Kidney (tissue), 14 donors: ENCODE measurements around the gene POLD4. TPM values are rescaled to one million over a fixed set of nuclear protein-coding genes. Genes with fewer than 3 reads are reported as not detected.
A peak's percentile ranks its signal among the peaks of the same experiment; 100 is the strongest.

Experiments
- DNase-seq, 5 donors: peaks; one replicate each; pipeline ENCODE4 v3.0.0-alpha.2; 2013 to 2020
- FAIRE-seq: peaks from 2 replicates; lab custom pipeline; 2012; peaks lifted over from hg19 to GRCh38; lab: Jason Lieb, UNC
- H3K27ac ChIP-seq, 2 donors: one replicate each; pipeline ENCODE4 v1.7.0; 2013; ENCODE audit warnings: low read depth in 2 of 2, low read length in 2 of 2, inconsistent platforms in 1 of 2
- H3K27me3 ChIP-seq: one replicate; pipeline ENCODE4 v1.7.1; 2013; ENCODE audit warnings: low read length, inconsistent platforms; ENCODE audit not compliant: control insufficient read depth, insufficient read depth
- H3K36me3 ChIP-seq, 3 donors: one replicate each; pipeline versions ENCODE4 v1.7.0 to v1.7.1; 2013; ENCODE audit warnings: low read length in 3 of 3, control low read depth in 1 of 3, inconsistent platforms in 1 of 3; ENCODE audit not compliant: insufficient read depth in 3 of 3, control insufficient read depth in 2 of 3
- H3K4me1 ChIP-seq, 3 donors: one replicate each; pipeline versions ENCODE4 v1.7.0 to v1.7.1; 2013; ENCODE audit warnings: low read length in 3 of 3, inconsistent platforms in 1 of 3, low read depth in 1 of 3; ENCODE audit not compliant: control insufficient read depth in 2 of 3, insufficient read depth in 2 of 3
- H3K4me3 ChIP-seq, 3 donors: one replicate each; pipeline versions ENCODE4 v1.7.0 to v1.8.1; 2013; ENCODE audit warnings: low read length in 3 of 3, control low read depth in 1 of 3, inconsistent platforms in 1 of 3
- H3K9ac ChIP-seq, 3 donors: one replicate each; pipeline versions ENCODE4 v1.7.0 to v1.7.1; 2013; ENCODE audit warnings: low read length in 3 of 3, control low read depth in 1 of 3, inconsistent platforms in 1 of 3
- H3K9me3 ChIP-seq, 3 donors: one replicate each; pipeline versions ENCODE4 v1.7.0 to v1.7.1; 2013; ENCODE audit warnings: low read length in 3 of 3, control low read depth in 1 of 3, inconsistent platforms in 1 of 3; ENCODE audit not compliant: control insufficient read depth in 2 of 3, insufficient read depth in 1 of 3
- CTCF ChIP-seq: IDR thresholded peaks from 3 replicates; pipeline ENCODE4 v1.5.1; 2012; ENCODE audit warnings: mild to moderate bottlenecking, moderate library complexity, borderline replicate concordance; ENCODE audit not compliant: insufficient read depth; ENCODE audit errors: extremely low read depth
- intact Hi-C: fragments of 100-400 bp; cut with DNase I; formaldehyde crosslinking; loops from one replicate; pipeline ENCODE4 v1.11.1; 2022
- polyA plus RNA-seq: library from polyadenylated mRNA; stranded (reverse); fragments of 350-450 nt; fragmentation: Illumina TruSeq; extraction: RNeasy Lipid Tissue Mini Kit (QIAGEN cat#74804); gene quantifications from one replicate; pipeline ENCODE4 v1.2.3, GENCODE V29; 2014; ENCODE audit warnings: low read depth, low replicate concordance; ENCODE audit not compliant: insufficient read depth
- total RNA-seq: library from RNA; stranded (reverse); fragmentation: NEBNext Ultra II Directional; extraction: Animal tissue kit (Norgen Biotek cat#: 25700); gene quantifications from one replicate; pipeline ENCODE4 v1.2.1, GENCODE V29; 2021
- donor health status: control.
- donor health status: control.
- donor health status: control.
- donor health status: control.
- donor health status: control.
- donor health status: DM: yes; HTN: yes; CAD: no.
- donor health status: Normal renal cell carcinoma (clear cell type).

Gene POLD4
- total and polyA plus RNA-seq, 2 donors from 2014 or later = 54.4 to 174 TPM

- Histone ChIP-seq H3K36me3 (no peaks in the 10 kb centered on the region), H3K27ac (peak overlapping the region in 1 of 2 donors; percentile 67), H3K9ac (no peak overlapping the region), H3K27me3 (no peaks in the 10 kb centered on the region), H3K9me3 (no peaks in the 10 kb centered on the region), H3K4me1 (peaks cover 0 to 3% (median 0%) of the 10 kb centered on the region in 3 donors), H3K4me3 (no peak overlapping the region)
- TF ChIP-seq CTCF = no peak
- intact Hi-C loops = no loop called here
- no peak for FAIRE-seq
- peak in 2 of 5 donors; percentile 45 to 73 for DNase-seq
Observed at GRCh38 chr11:67312187-67313021, 40.9 kb downstream of the POLD4 start.

GRCh38 chr11:67311556-67312082 lies 41.7 kb downstream of the POLD4 start:
- FAIRE-seq (no peak), DNase-seq (no peak)
- Histone ChIP-seq H3K9ac (no peak overlapping the region), H3K27ac (no peak overlapping the region), H3K27me3 (no peaks in the 10 kb centered on the region), H3K4me1 (peaks cover 0 to 3% (median 0%) of the 10 kb centered on the region in 3 donors), H3K9me3 (no peaks in the 10 kb centered on the region), H3K4me3 (no peak overlapping the region), H3K36me3 (no peaks in the 10 kb centered on the region)
- no peak for TF ChIP-seq CTCF
- intact Hi-C loops = no loop called here

GRCh38 chr11:67311051-67311555 lies 42.2 kb downstream of the POLD4 start:
- no peak overlapping the region for H3K27ac ChIP-seq
- FAIRE-seq (no peak), DNase-seq (no peak)
- no peak overlapping the region for H3K9ac ChIP-seq
- H3K4me3 ChIP-seq = no peak overlapping the region
- H3K27me3 ChIP-seq = no peaks in the 10 kb centered on the region
- H3K9me3 ChIP-seq = no peaks in the 10 kb centered on the region
- intact Hi-C loops = no loop called here
- peaks cover 0 to 3% (median 0%) of the 10 kb centered on the region in 3 donors for H3K4me1 ChIP-seq
- TF ChIP-seq CTCF = no peak
- no peaks in the 10 kb centered on the region for H3K36me3 ChIP-seq
